ENCODE data around the gene WDR53.
"Not testable (repeated sequence)": the region's sequence is repeated elsewhere in the genome, so short reads cannot be mapped to it uniquely, and the experiment has no call there.

WDR53 gene

DNA sequence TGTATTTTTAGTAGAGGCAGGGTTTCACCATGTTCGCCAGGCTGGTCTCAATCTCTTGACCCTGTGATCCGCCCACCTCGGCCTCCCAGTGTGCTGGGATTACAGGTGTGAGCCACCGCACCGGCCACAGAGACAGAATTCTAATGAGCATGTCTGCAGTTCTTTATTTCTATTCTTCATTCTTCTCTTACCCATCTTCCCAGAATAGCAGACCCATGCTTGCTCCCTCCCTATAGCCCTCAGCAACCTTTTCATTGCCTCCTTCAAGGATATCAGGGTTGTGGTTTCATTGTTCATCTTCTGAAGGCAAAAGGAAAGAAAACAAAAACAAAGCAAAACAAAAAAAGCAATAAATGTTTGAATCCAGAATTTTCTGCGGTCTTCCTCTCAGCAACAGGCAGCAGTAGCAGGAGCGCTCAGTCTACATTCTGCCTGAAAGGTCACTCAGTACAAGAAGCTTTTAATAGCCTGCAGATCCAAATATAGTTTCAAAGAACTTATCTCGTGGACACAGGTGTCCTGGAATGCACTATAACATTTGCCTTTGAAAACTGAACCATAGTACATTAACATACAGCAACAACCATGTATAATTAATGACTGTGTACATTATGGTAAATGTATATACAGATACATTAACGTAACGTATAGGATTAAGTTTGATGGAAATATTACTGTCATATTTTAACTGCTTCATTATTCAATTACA, 53.3 kb downstream of the WDR53 start, which contains the start of gene SMCO1:
TSS of gene SMCO1 (minus strand) at position 434 of the 709 bp plus-strand sequence. CDS start at position 297, 137 bp downstream.
- no peak for DNase-seq

DNA sequence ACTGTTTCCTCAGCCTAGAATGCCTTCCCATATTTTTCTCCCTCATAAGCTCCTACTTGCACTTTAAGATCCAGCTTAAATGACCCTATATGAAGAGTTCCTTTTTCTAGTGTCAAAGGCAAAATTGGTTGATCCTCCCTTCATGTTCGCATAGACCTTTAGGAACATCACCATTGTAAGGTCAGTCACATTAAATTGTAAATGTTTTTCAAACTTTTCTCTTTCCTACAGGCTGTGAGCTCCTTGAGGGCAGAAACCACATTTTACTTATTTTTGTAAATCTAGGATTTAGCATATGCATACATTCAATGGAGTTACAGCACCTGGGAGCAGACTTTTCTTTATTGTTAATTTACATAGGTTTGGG, 54.0 kb downstream of the WDR53 start:
- no peak for DNase-seq

DNA sequence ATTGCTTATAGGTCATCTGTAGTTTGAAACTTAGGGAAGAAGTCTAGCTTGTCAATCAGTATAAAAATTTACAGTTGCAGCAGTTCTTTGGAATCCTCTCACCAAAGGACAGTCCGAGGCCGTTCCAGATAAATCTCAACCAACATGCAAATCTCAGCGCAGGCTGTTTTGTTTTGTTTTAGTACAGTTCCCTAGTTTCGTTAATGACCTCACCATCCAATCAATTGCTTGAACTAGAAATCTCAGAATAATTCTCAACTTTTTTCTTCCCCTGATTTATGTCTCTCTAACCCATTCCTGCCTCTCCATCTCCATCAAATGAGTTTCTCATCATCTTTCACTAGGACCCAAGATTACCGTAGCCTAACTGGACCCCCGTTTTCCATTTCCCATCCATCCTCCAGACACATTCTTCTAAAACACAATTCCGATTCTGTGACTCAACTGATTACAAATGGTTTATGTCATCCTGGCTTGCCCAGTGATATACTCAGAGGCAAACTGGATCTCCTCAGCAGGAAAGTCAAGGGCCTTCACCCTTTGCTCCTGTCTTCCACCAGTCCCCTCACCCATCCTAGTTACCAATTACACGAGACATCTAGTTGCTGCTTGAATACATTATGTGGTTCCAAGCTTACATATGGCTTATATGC, 54.5 kb downstream of the WDR53 start:
- no peak for DNase-seq

DNA sequence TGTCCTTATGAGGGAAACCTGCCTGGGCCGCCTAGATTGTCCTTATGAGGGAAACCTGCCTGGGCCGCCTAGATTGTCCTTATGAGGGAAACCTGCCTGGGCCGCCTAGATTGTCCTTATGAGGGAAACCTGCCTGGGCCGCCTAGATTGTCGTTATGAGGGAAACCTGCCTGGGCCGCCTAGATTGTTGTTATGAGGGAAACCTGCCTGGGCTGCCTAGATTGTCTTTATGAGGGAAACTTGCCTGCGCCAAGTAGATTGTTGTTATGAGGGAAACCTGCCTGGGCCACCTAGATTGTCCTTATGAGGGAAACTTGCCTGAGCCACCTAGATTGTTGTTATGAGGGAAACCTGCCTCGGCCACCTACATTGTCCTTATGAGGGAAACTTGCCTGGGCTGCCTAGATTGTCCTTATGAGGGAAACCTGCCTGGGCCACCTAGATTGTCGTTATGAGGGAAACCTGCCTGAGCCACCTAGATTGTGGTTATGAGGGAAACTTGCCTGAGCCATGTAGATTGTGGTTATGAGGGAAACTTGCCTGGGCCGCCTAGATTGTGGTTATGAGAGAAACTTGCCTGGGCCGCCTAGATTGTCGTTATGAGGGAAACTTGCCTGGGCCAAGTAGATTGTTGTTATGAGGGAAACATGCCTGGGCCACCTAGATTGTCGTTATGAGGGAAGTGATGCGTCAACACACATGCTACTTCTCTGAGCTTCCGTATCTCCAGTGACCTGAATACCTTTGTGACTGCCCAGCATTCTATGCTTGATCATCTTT, 56.5 kb downstream of the WDR53 start:
- DNase-seq = not testable (repeated sequence)

DNA sequence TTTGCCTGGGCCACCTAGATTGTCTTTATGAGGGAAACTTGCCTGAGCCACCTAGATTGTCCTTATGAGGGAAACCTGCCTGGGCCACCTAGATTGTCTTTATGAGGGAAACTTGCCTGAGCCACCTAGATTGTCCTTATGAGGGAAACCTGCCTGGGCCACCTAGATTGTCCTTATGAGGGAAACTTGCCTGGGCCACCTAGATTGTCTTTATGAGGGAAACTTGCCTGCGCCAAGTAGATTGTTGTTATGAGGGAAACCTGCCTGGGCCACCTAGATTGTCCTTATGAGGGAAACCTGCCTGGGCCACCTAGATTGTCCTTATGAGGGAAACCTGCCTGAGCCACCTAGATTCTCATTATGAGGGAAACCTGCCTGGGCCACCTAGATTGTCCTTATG, 57.2 kb downstream of the WDR53 start:
- DNase-seq = not testable (repeated sequence)

DNA sequence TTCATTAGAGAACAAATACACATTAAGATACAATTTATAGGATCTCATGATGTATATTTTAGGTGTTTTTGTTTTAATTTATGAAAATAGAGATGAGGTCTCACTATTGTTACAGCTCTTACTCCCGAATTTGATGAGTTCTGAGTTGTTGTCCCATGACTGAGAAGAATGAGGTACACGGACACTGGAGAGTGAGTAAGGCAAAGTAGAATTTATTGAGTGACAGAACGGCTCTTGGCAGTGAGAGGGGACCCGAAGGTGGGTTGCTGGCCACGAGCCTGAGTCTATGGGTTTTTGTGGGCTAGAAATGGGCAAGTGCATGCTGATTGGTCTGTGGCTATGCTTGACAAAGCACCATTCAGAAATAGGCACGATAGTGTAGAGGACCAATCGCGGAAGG, 61.7 kb downstream of the WDR53 start:
- no peak for DNase-seq

DNA sequence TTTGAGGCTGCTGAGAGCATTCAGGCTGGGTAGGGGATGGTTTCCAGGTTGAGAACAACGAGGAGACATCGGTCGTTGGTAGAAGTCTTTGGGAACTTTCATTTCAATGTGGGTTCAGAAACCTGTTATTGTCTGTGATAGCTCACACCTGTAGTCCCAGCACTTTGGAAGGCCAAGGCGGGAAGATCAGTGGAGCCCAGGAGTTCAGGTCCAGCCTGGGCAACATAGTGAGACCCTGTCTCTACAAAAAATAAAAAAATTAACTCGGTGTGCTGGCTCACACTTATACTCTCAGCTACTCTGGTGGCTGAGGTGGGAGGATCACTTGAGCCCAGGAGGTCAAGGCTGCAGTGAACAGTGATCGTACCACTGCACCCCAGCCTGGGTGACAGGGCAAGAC, 63.8 kb downstream of the WDR53 start:
- no peak for DNase-seq

Measured in stimulated activated naive CD4-positive, alpha-beta T cell treated with Interleukin-2 at 50 U/mL for 16 hours (primary cell).